B cell (primary cell): ENCODE measurements around the gene HSD17B2. TPM values are rescaled to one million over a fixed set of nuclear protein-coding genes. Genes with fewer than 3 reads are reported as not detected.

ENCODE experiments used
- ATAC-seq: fragments of 200-7000 bp; cut with Tn5 transposase; one replicate; pipeline ENCODE4 v1.10.0; 2021; ENCODE audit warnings: low read depth, mild to moderate bottlenecking, moderate number of reproducible peaks, moderate library complexity
- CTCF ChIA-PET: fragments of 350-600 bp; sonication (Branson Sonifier 250); formaldehyde crosslinking; loops from one replicate; lab custom pipeline; 2021; ENCODE audit warnings: antibody characterized with exemption, inconsistent platforms; lab: Charles Lee
- POLR2A ChIA-PET: fragments of 350-600 bp; sonication (Branson Sonifier 250); formaldehyde crosslinking; loops from one replicate; lab custom pipeline; 2021; ENCODE audit warnings: antibody characterized with exemption; lab: Charles Lee
- DNase-seq: peaks from one replicate; pipeline ENCODE4 v3.0.0; 2013
- H2AFZ ChIP-seq: 2 replicates; pipeline ENCODE4 v1.6.1; 2012; ENCODE audit warnings: mild to moderate bottlenecking, low read depth, low read length; ENCODE audit not compliant: insufficient read depth, poor library complexity, severe bottlenecking
- H3K27ac ChIP-seq, 2 donors: 1 replicate in 1 of 2; 2 replicates in 1 of 2; pipeline ENCODE4 v1.5.1; 2012 to 2013; ENCODE audit warnings: low read length in 2 of 2, mild to moderate bottlenecking in 2 of 2, moderate library complexity in 1 of 2
- H3K27me3 ChIP-seq, 4 experiments: fragments of 200-600 bp in 1 of 4; sonication (generic) in 1 of 4; replicated peaks in 1 of 4; 1 replicate in 2 of 4; 2 replicates in 2 of 4; pipeline versions ENCODE4 v1.6.1 to v1.7.0; 2013 to 2016; ENCODE audit warnings: low read length in 3 of 4, mild to moderate bottlenecking in 2 of 4, mixed read lengths in 1 of 4, moderate library complexity in 1 of 4; ENCODE audit not compliant: insufficient read depth in 4 of 4, control insufficient read depth in 3 of 4; ENCODE audit errors: control extremely low read depth in 1 of 4
- H3K36me3 ChIP-seq, 2 experiments: replicated peaks in 1 of 2; 1 replicate in 1 of 2; 2 replicates in 1 of 2; pipeline versions ENCODE4 v1.6.1 to v1.7.1; 2013; ENCODE audit warnings: low read length in 1 of 2; ENCODE audit not compliant: insufficient read depth in 2 of 2, control insufficient read depth in 1 of 2; ENCODE audit errors: control extremely low read depth in 1 of 2, extremely low read depth in 1 of 2
- H3K4me1 ChIP-seq, 2 donors: fragments of 200-600 bp in 1 of 2; sonication (generic) in 1 of 2; 1 replicate in 1 of 2; 2 replicates in 1 of 2; pipeline versions ENCODE4 v1.5.1 to v1.6.1; 2013 to 2017; ENCODE audit warnings: low read length in 2 of 2; ENCODE audit not compliant: control insufficient read depth in 2 of 2, insufficient read depth in 2 of 2
- H3K4me2 ChIP-seq: replicated peaks from 2 replicates; pipeline ENCODE3; 2012; ENCODE audit warnings: mild to moderate bottlenecking, low read depth, low read length; ENCODE audit not compliant: poor library complexity, severe bottlenecking
- H3K4me3 ChIP-seq, 5 experiments: fragments of 200-600 bp in 1 of 5; sonication (generic) in 1 of 5; 1 replicate in 3 of 5; 2 replicates in 2 of 5; pipeline versions ENCODE4 v1.5.1 to v1.7.0; 2011 to 2016; ENCODE audit warnings: low read length in 4 of 5, mild to moderate bottlenecking in 4 of 5, low read depth in 2 of 5, control low read depth in 1 of 5, moderate library complexity in 1 of 5; ENCODE audit not compliant: insufficient read depth in 1 of 5; ENCODE audit errors: control extremely low read depth in 1 of 5, extremely low read depth in 1 of 5
- H3K79me2 ChIP-seq: fragments of 200-600 bp; sonication (generic); one replicate; pipeline ENCODE4 v1.6.0; 2016; ENCODE audit warnings: low read length; ENCODE audit not compliant: control insufficient read depth, insufficient read depth
- H3K9ac ChIP-seq: fragments of 200-600 bp; sonication (generic); 2 replicates; pipeline ENCODE4 v1.6.1; 2017; ENCODE audit warnings: mild to moderate bottlenecking, low read length, moderate library complexity
- H3K9me3 ChIP-seq, 3 donors: one replicate each; pipeline versions ENCODE4 v1.6.1 to v1.7.1; 2013; ENCODE audit warnings: low read length in 2 of 3; ENCODE audit not compliant: control insufficient read depth in 2 of 3, insufficient read depth in 1 of 3; ENCODE audit errors: control extremely low read depth in 1 of 3
- H4K20me1 ChIP-seq: 2 replicates; pipeline ENCODE4 v1.6.0; 2012; ENCODE audit warnings: mild to moderate bottlenecking, low read length; ENCODE audit not compliant: insufficient read depth, control insufficient read depth, poor library complexity, severe bottlenecking
- H3K27ac Mint-ChIP-seq: one replicate; pipeline ENCODE4 v1.8.0; 2021; ENCODE audit warnings: mixed read lengths
- H3K27me3 Mint-ChIP-seq: one replicate; pipeline ENCODE4 v1.8.0; 2021; ENCODE audit warnings: mixed read lengths
- H3K4me1 Mint-ChIP-seq: one replicate; pipeline ENCODE4 v1.8.0; 2021; ENCODE audit warnings: mixed read lengths
- H3K4me3 Mint-ChIP-seq: one replicate; pipeline ENCODE4 v1.8.0; 2021; ENCODE audit warnings: mixed read lengths
- H3K9me3 Mint-ChIP-seq: one replicate; pipeline ENCODE4 v1.8.0; 2022; ENCODE audit warnings: mixed read lengths; ENCODE audit not compliant: insufficient read depth
- CTCF ChIP-seq: fragments of 200-600 bp; IDR thresholded peaks from one replicate; pipeline ENCODE4 v1.8.0; 2022; ENCODE audit warnings: antibody characterized with exemption, mild to moderate bottlenecking
- EZH2 ChIP-seq: IDR thresholded peaks from 2 replicates; pipeline ENCODE4 v1.6.1; 2012; ENCODE audit warnings: borderline replicate concordance, low read depth, mild to moderate bottlenecking, moderate library complexity, low read length; ENCODE audit not compliant: insufficient read depth, poor library complexity, severe bottlenecking
- WGBS: methylation state at CpG from one replicate; pipeline ENCODE4 v1.1.5; 2013; ENCODE audit warnings: missing lambda C conversion rate; ENCODE audit not compliant: insufficient coverage; 5-methylcytosine and 5-hydroxymethylcytosine counted together
- intact Hi-C: fragments of 100-400 bp; cut with micrococcal nuclease; formaldehyde crosslinking; loops from one replicate; pipeline ENCODE4 v1.10.0; 2022
- polyA plus RNA-seq: library from polyadenylated mRNA; depleted of rRNA; stranded (reverse); fragments of >200 nt; gene quantifications from 2 replicates; pipeline ENCODE4 v1.2.3, GENCODE V29; 2012
- total RNA-seq, 2 donors: library from RNA; stranded (reverse); fragments of 120-200 nt in 1 of 2; gene quantifications; 1 replicate in 1 of 2; 2 replicates in 1 of 2; pipeline versions ENCODE4 v1.2.3 to v1.2.4, GENCODE V29; 2013 to 2022

Gene HSD17B2
- total and polyA plus RNA-seq, 2 donors (not counting 1 experiment from before 2014, with no cell fraction given) = not detected

GRCh38 chr16:82046541-82046940 lies 11.5 kb downstream of the HSD17B2 start:
- TF ChIP-seq EZH2 (no peak), CTCF (no peak)
- Histone ChIP-seq H3K27ac (no peak overlapping the region), H3K79me2 (no peaks in the 10 kb centered on the region), H3K9ac (no peak overlapping the region), H3K4me3 (no peak overlapping the region), H3K9me3 (no peaks in the 10 kb centered on the region), H3K27me3 (peaks cover 0 to 16% (median 0%) of the 10 kb centered on the region in 4 experiments), H2AFZ (no peak overlapping the region), H3K4me1 (no peaks in the 10 kb centered on the region), H3K4me2 (no peak overlapping the region), H3K36me3 (no peaks in the 10 kb centered on the region), H4K20me1 (no peaks in the 10 kb centered on the region)
- ChIA-PET CTCF (interaction anchor here (0.6 kb wide), 1 partner anchor 965 kb away, joined by 4 read pairs; no protein-coding TSS in a partner anchor), POLR2A (no interaction called here)
- Mint-ChIP-seq H3K4me1 (no peaks in the 10 kb centered on the region), H3K27me3 (peaks cover 47% of the 10 kb centered on the region), H3K27ac (no peak overlapping the region), H3K9me3 (no peaks in the 10 kb centered on the region), H3K4me3 (no peak overlapping the region)
- DNase-seq (no peak), ATAC-seq (no peak)
- WGBS = no CpG with 5 or more reads among the region's 4 CpGs
- intact Hi-C loops = no loop called here

DNA sequence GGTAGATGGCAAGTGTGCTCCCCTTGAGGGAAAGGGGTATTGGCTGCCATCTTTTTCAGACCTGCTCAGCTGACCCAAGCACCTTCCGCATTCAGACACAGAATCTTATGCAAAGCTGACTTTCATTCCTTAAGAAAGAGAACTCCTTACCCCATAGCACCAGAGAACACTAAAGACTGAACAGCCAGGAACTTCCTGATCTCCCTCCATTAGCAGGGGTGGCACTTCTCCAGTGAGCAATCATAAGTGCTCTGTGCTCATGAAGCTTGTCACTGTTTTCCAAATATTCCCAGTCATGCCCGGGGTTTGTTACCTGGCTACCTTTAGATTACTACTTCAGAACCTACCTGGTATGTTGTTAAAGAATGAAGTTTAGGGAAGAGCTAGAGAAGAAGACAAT lies 11.9 kb downstream of the HSD17B2 start:
- TF ChIP-seq EZH2 (no peak), CTCF (no peak)
- H3K27ac ChIP-seq = no peak overlapping the region
- H3K9ac ChIP-seq = no peak overlapping the region
- CTCF ChIA-PET = interaction anchor here (2.2 kb wide), 1 partner anchor 14 kb away, joined by 10 read pairs; no protein-coding TSS in a partner anchor
- peaks cover 0 to 16% (median 0%) of the 10 kb centered on the region in 4 experiments for H3K27me3 ChIP-seq
- DNase-seq = no peak
- intact Hi-C loops = no loop called here
- Mint-ChIP-seq H3K4me3 (no peak overlapping the region), H3K9me3 (no peaks in the 10 kb centered on the region), H3K27me3 (peaks cover 47% of the 10 kb centered on the region), H3K27ac (no peak overlapping the region), H3K4me1 (no peaks in the 10 kb centered on the region)
- POLR2A ChIA-PET = no interaction called here
- no peaks in the 10 kb centered on the region for H3K4me1 ChIP-seq
- no peaks in the 10 kb centered on the region for H4K20me1 ChIP-seq
- H2AFZ ChIP-seq = no peak overlapping the region
- H3K36me3 ChIP-seq = no peaks in the 10 kb centered on the region
- no peaks in the 10 kb centered on the region for H3K79me2 ChIP-seq
- no peaks in the 10 kb centered on the region for H3K9me3 ChIP-seq
- WGBS = 100% methylated on average over 1 of the region's 2 CpGs
- ATAC-seq = no peak
- H3K4me3 ChIP-seq = no peak overlapping the region
- H3K4me2 ChIP-seq = no peak overlapping the region
